DMS 273 (cell line): ENCODE results near the gene CMSS1.

Experiments used
- DNase-seq: peaks from one replicate; lab custom pipeline; 2025; ENCODE audit not compliant: unreplicated experiment; lab: John Stamatoyannopoulos, UW

CMSS1 gene

DNA sequence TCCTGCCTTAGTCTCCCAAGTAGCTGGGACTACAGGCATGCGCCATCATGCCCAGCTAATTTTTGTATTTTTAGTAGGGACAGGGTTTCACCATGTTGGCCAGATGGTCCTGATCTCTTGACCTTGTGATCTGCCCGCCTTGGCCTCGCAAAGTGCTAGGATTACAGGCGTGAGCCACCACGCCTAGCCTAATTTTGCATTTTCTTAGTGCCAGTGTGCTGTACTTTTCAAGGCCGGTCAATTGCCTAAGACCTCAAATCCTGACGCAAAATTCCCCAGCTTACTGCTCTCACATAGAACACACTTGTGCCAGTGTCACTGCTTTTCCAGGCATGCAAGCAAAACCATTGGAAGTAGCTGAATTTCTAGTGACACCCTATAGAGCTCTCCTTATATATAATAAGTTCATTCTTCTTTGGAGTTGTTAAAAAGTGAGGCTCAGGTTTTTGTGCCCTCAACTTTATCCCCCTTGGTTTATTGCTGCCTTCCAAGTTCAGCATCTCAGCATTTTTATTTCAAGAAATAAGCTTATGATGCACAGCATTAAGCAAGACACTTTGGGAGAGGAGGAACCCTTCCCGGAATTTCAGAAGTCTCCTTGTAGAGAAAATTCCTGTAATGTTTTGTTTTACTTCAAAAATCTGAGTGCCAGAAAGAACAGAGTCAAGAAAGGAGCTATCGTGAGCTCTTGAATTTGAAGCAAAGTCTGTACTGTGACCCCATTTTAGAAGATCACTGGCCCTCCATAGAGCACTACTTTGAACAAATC, 203.4 kb downstream of the CMSS1 start:
- DNase-seq = no peak

DNA sequence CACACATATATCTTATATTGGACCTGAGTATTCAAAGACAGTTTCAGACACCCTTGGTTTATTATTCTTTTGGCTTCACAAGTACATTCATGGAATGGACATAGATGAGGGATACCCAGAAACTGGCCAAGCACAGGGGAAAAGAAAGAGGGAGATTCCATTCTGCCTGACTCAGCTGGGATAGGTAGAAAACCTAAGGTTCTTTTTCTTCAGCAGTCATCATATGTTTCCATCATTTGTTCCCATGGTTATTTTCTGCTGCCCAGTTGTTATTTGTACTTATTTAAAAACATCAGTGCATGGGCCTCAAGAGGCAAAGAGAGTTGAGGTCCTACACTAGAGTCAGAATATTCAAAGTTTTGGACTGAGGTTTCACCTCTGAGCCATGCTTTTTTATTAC, 204.8 kb downstream of the CMSS1 start:
- no peak for DNase-seq

DNA sequence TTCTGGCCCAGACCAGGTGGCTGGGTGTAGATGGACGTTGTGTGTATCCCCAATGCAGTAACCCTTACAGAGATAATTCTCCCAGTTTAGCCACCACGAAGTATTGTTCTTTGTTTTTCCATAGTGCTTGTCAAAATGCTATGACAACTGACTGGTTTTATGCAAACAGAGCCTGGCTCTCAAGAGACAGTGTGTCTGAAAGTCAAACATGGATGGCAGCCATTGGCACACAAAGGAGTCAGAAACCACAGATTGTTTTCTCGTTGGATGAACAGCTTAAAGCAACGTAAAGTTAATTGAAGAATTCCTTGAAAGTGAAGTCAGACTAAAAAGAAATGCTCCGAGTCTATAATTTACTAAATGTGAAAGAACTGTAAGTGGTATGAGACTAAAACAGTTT, 205.5 kb downstream of the CMSS1 start:
- no peak for DNase-seq

DNA sequence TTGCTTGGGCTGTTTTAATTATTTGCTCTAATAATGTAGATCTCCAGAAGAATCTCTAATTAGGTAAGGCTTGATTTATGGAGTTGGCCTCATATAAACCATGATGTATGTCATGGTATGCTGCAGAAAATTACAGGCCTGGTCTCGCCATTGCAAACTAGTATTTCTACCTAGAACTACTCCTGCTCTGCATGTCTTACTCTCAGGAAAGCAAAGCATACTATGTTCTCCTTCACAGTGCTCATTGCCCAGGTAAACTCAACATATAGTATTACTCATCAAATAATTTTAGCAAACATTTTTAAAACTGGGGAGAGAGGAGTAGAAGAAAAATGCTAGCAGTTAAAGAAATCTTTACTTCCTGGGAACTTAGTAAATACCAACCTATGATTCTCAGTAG, 205.9 kb downstream of the CMSS1 start:
- DNase-seq = no peak

DNA sequence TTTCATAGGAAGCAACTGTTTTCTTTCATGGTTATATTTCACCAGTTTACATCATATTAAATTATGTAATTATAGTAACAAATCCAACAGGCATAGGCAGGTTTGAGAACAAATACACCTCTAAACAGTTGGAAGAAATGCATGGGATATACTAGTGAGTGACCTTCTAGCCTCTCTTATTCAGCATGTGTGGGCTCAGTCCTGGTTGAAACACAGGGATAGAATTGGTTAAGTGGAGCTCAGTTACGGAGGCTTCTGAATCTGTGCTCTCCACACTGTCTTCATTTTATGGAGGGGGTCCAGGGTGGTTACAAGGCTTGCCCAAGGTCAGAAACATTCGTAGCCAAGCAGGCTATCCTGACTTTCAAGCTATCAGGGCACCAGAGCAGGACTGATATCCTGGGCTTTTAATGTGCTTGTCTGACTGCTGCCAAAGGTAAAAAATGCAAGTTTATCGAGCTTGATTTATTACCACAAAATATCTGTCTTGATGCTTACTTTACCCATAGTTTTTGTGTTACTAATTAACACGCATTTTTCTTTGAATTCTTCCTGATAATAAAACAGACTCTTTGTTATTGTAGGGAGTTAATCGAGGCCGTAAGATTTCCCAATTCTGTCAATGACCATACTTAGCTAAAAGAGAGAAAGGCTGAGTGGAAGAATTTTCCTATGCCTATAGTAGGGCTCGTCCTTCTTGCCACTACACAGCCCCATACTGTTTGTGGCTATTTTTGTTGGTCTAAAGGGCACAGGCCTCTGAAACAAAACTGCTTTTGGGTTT, 207.1 kb downstream of the CMSS1 start:
- DNase-seq = no peak

DNA sequence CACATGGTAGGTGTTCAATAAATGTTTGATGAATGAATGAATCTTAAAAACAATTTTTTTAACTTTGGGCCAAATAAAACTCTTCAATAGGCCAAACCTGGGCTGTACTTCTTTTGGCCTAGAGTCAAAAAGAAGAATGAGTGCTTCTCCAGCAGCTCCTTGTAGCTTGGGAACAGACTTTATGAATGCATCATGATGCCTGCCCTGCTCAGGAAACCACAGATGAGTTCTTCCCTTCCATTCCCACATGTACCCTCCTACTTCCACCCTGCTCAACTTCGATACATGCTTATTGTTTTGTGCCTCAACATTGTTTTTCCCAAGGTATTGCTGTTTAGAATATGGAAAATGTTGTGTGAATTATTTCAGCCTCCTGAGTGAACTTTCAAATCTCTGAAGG, 209.7 kb downstream of the CMSS1 start:
- DNase-seq = no peak

DNA sequence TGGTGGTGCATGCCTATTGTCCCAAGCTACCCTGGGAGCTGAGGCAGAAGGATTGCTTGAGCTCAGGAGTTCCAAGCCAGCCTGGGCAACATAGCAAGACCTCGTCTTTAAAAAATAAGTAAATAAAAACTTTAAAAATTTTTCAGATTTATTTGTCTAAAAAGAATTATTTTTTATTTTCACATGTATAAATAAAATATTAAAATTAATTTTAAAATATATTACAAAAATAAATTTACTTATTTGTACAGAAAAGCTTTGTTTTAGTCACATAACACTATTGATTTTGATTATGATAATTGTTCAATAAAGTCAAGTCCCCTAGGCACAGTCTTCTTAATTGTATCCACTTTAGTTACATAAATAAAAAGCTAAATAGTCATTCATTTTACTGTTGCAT, 211.4 kb downstream of the CMSS1 start:
- no peak for DNase-seq

DNA sequence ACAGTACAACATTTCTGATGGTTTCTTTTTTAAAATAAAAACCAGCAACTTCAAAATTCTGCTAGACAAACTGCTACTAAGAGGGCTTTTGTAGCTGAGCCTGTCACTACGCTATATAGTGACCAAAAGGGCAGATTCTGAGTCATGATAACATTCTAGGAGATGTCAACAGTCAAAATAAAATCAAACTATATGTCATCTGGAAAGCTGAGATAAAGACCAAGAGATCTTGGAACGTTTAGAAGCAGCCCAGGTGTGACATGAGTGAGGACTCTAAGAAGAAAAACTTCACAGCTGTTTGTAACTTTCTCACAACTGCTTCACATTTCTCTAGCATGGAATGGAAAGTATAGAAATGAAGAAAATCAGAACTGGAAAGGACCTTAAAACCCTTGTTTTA, 212.0 kb downstream of the CMSS1 start:
- DNase-seq = no peak

DNA sequence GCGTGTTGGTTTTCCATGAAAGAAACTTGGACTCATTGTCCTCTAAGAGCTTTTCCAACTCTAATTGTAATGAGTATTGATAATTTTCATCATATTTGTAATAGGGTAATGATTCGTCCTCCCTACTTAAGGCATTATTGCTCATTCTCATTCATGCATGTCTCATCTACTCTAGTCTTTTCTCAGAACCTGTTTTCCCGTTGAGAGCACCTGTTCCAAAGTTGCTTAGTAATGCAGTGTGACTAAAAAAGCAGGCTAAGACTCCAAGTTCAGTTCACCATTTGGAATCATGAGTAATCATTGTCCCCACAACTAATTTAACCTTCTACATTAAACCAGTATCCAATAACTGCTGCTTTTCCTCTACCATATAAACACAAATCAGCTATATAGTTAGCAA, 212.7 kb downstream of the CMSS1 start:
- DNase-seq = no peak

DNA sequence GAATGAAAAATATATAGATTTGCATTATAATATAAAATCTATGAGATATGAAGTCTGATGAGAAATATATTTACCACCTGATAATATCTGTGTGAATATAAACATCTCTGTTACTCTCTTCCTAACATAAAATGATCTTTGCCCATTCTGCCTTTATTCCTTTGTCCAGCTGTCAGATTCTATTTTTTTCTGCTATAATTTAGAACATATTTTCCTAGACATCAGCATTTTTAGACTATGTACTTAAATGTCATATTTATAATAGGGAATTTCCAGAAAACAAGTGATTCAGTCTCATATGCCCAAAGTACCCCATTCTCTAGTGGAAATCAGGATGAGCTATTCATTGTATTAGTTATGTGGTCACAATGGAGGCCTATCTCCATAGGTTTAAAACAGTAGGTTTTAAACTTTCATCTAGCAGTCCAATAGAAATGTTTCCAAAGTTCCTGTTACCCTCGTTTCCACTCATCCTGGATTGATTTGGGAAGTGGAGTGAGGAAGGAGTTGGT, 213.3 kb downstream of the CMSS1 start:
- no peak for DNase-seq

DNA sequence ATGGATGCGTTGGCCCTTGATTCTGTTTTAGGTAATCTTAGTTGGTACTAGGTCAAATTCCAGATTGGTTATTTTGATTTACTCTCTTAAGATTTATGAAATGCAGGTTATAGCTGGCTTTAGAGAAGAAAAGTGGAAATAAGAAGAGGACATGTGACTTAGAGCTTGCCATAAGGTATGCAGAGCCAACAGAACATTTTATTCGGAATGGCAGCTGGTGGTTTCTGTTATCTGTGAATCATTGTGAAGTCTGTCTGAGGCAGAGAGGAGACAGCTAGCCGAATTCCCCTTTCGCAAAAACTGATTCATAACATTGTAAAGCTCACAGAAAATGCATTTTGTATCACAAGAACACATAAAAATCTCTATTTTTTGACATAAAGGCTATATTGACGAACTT, 214.6 kb downstream of the CMSS1 start:
- peak; percentile 84 for DNase-seq

DNA sequence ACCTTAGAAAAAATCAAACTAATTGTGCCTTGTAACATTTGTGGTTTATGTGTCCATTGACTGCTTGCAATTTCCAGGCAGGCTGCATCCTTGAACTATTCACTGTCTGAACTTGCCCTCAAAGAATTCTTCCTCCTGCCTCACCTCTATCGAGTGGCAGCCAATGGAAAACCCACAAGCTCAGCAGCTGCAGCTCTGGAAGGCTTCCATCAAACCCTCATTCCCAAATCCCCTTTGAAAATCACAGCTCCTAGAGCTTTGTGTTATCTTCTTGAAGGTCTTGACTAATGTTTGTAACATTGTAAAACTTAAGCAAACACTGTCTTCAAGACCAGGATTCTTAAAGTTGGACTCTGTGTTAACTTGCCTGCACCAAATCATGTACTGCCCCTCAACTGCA, 215.5 kb downstream of the CMSS1 start:
- peak; percentile 33 for DNase-seq

DNA sequence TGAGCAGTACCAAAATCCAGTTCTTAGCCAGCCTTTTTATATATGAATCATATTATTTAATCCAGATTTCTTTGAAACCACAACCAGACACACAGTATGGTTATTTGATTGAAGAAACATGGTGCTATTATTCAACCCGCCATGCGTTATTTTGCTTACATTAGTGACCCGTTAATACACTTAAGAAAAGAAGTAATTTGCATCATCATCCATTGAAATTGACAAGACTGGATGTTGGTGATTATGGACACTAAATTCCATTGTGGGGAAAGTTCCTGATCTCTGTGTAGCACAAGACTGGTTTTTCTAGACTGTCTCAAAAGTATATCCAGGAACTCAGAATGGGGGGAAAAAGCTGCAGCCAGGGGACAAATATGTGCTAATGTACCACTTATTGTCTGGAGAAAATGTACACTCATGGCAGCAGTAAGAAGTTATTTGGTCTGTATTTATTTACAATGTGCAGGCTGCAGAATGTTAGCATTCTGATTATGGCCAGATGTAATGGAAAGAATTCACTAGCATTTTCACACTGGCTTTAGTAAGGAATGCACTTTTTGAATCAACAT, 216.3 kb downstream of the CMSS1 start:
- DNase-seq = no peak

DNA sequence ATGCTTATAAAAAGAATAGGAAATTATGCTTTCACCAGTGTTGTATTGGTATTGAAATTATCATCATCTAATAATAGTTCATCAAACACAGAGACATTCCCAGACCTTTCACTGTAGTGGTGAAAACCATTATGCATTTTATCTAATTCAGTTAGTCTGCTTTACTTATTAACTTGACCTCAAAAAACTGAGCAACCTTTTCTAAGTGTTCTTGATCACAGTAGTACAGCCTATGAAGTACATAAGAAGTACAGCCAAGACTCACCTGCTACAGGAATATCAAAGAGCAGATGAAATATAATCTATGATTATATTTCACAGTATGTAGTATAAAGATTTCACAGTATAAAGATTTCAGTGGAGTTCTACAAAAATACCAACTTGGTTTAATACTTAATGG, 221.4 kb downstream of the CMSS1 start:
- DNase-seq = no peak

DNA sequence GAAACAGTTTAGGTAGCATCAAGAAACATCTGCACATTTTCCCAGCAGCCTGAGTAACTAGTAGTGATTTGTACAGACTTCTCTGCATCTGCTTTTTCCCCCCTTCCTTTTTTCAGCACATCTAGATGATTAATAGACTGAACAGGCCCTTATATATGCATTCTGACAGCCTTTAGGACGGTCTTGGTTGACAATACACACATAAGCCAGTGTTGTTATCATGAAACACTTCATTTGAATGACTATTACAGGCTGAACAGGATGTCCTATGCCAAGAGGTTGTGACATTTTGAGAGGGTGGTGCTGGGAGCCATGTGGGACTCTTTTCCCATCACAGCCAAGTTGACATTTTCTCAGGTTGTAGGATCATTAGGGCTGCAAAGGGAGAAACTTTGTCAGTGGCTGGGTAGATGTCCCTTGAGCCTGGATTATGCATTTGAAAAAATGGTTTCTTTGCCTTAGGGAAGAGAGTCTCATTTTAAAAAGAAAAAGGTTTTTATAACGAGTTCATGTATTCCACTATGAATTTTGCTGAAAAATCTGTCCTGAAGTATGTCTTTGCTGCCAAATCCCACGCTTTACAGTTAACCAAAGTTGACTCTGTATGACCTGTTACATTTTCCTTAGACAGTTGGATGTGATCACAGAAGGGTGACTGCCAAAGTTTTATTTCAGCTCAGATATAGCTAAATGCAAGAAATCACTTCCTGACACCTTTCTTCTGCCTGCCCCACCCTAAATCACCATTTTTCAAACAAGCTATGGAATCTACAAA, 223.0 kb downstream of the CMSS1 start:
- DNase-seq = no peak

DNA sequence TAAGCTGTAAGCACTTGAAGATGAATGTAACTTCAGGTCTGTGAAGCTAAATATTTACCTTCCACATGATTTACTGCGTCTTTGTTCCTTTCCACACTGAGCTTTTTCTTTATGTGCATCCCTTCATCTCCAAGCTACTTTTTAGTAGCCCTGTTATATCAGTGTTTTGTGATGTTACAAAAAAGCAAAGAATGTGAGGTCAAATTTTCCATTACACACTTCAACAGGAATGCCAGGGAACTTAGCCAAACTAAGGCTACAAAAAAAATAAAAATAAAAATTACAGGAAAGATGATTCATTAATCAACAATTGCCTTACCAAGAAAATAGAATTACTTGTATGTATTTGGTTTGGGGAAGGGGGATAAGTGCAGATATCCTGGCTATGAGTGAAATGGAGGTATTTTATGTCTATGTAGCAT, 223.7 kb downstream of the CMSS1 start:
- DNase-seq = no peak

DNA sequence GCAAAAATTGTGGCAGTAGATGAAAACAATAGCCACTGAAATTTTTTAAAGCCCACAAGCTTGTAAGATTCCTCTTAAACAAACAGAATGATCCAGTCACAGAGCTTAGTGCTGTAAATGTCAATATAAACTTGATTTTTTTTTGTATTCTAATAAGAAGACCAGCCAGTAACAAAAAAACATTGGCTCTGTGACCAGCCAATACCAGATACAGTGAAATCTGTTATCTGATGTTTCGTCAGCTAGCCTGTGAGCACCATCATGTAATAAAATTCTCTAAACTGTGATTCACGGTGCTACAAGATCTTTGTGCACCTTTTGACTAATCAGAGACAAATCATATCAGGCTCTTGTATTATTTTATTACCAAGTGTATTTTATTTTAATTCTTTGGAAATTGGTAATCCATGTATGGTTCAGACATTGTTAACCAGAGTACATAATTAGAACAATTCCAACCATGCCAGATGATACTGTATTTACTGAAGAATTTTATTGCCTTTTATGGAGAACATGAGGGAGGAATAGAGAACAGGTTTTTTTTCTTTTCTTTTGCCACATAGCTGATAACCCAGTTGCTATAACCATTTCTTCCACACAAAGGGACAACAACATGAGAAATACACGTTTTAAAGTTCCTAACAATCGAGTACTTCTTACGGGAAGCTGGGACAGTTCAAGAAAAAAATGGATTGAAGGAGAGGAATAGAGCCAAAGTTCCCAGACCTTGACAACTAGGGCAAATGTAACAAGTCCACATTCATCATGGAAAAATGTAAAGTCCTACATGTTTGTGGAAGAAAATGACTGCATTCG, 224.7 kb downstream of the CMSS1 start:
- DNase-seq = peak; percentile 18

DNA sequence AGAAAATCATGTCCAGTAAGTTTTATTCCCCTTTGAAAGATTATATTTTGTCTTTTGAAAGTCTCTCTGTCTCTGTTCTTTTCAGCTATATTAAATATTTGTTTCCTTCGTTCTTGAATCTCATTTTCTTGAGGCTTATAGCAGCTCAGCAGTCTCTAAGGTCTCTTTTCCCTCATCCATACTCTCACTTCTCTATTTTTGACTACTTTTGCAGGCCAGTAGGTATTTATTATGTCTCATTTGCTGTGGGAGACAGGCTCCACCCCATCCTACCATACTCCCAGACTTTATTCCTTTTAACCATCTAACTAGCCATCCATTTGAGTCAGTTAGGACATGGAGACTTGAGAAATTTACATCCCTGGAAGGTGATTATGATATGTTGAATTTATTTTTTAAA, 225.6 kb downstream of the CMSS1 start:
- no peak for DNase-seq

DNA sequence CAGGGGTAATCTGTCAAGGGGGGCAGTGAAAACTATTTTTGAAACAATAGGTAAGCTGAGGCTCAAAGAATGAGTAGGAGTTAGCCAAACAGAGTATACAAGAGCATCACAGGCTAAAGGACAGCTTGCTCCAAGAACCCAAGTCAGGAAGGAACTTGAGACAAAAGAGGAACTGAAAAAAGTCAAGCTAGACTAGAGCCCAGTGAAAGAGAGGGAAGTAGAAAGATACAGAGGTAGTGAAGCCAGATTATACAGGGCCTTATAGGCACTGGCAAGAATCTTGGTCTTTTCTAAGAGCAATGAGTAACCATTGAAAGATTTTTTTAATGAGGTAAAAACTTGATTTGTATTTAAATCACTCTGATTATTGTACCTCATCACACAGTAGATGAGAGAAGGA, 226.7 kb downstream of the CMSS1 start:
- no peak for DNase-seq

DNA sequence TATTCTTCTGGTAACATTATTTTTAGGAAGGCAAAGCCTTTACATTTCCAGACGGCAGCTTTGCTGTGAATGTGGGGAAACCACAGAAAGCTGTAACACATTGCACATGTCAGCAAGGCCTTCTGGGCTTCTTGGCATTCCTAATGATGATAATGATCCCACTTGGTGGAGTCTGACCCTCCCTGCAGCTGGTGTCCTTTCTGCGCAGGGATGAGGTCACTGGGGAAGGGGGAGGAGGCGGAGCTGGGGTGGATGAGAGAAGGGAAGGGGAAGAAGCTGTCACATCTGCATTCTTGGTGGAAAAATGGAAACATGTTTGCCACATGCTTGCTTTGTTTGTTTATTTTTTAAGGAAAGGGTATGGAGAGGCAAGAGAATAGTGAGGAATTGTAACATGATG, 228.0 kb downstream of the CMSS1 start:
- peak; percentile 76 for DNase-seq
